ENCODE results near the gene PLP2. TPM values are rescaled to one million over a fixed set of nuclear protein-coding genes. Genes with fewer than 3 reads are reported as not detected.

Gene PLP2
- total RNA-seq, 6 experiments from 2014 or later = 7.4 to 24.4 (median 14.5) TPM

DNA sequence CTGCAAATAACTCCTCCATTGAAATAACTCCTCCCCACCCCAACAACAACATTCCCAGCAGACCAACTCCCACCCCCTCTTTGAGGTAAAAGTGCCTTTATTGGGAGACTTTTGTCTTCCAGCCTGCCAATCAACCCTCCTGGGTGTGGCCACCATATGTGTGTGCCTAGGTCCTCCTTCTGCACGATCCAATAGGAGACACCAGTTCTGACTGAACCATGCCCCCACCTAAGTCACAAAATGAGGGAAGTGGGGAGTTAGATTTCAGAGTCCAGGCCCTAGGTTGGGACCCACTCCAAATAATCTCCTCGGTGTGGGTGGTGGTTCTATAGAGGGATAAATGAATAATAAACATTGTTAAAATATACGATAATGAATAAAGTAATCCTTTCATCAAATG, 3.0 kb downstream of the PLP2 start:
- ATAC-seq = no peak
- no peak overlapping the region for H3K27ac ChIP-seq
- no peak overlapping the region for H3K4me3 ChIP-seq
- H3K9me3 ChIP-seq = no peaks in the 10 kb centered on the region
- H3K4me1 ChIP-seq = peaks cover 0 to 5% (median 0%) of the 10 kb centered on the region in 4 donors
- intact Hi-C loops (cut with DNase I) = no loop called here
- no peak for DNase-seq
- no peaks in the 10 kb centered on the region for H3K36me3 ChIP-seq
- TF ChIP-seq, protein P1, sequence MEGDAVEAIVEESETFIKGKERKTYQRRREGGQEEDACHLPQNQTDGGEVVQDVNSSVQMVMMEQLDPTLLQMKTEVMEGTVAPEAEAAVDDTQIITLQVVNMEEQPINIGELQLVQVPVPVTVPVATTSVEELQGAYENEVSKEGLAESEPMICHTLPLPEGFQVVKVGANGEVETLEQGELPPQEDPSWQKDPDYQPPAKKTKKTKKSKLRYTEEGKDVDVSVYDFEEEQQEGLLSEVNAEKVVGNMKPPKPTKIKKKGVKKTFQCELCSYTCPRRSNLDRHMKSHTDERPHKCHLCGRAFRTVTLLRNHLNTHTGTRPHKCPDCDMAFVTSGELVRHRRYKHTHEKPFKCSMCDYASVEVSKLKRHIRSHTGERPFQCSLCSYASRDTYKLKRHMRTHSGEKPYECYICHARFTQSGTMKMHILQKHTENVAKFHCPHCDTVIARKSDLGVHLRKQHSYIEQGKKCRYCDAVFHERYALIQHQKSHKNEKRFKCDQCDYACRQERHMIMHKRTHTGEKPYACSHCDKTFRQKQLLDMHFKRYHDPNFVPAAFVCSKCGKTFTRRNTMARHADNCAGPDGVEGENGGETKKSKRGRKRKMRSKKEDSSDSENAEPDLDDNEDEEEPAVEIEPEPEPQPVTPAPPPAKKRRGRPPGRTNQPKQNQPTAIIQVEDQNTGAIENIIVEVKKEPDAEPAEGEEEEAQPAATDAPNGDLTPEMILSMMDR (IDR thresholded peaks at IDR 0.05) = no peak
- TF ChIP-seq POLR2A (IDR thresholded peaks at IDR 0.05) = no peak
- 60% methylated on average over 3 of the region's 3 CpGs for WGBS (ENCODE audit: insufficient coverage, low coverage, low lambda C conversion rate, missing lambda C conversion rate)
- no peaks in the 10 kb centered on the region for H3K27me3 ChIP-seq

DNA sequence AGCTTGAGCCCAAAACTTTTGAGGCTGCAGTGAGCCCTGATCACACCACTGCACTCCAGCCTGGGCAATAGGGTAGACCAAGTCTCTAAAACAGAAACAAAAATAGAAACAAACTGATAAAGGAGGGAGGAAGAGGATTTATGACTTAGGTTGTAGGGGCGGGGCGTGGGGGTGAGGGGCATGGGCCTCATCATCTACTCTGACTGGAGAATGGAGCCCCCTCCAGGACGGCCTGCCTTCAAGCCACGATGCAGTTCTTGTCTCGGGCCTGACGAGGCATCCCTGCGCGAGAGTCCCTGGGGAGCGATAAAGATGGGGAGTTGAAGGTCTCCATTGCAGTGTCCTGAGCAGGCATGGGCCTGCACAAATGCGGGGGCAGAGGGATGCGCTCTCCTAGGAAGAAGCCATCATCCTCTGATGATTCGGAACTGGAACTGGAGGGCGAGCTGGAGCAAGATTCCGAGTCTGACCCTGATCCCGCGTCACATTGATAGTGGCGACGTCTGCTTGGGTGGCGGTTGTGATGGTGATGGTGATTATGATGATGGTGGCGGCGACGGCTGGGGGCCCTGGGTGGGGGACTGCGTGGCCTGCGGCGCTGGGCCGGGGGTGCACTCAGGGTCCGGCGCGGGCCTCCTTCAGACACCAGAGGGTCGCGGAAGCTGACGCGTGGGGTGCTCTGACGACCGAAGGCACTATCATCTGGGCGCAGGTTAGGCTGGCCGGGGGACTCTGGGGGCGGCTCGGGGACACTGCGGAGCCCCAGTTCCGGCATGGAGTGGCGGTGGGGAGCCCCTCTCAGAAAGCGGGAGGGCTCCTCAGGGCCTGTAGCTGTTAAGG, 4.0 kb downstream of the PLP2 start:
- intact Hi-C loops (cut with DNase I) = no loop called here
- Histone ChIP-seq H3K4me1 (peaks cover 0 to 5% (median 0%) of the 10 kb centered on the region in 4 donors), H3K4me3 (no peak overlapping the region), H3K9me3 (no peaks in the 10 kb centered on the region), H3K36me3 (no peaks in the 10 kb centered on the region), H3K27ac (no peak overlapping the region), H3K27me3 (no peaks in the 10 kb centered on the region)
- TF ChIP-seq, protein P1 (IDR thresholded peaks at IDR 0.05) = no peak
- TF ChIP-seq POLR2A (IDR thresholded peaks at IDR 0.05) = no peak
- ATAC-seq = no peak
- WGBS (ENCODE audit: insufficient coverage, low coverage, low lambda C conversion rate, missing lambda C conversion rate) = 82% methylated on average over 12 of the region's 43 CpGs
- no peak for DNase-seq

DNA sequence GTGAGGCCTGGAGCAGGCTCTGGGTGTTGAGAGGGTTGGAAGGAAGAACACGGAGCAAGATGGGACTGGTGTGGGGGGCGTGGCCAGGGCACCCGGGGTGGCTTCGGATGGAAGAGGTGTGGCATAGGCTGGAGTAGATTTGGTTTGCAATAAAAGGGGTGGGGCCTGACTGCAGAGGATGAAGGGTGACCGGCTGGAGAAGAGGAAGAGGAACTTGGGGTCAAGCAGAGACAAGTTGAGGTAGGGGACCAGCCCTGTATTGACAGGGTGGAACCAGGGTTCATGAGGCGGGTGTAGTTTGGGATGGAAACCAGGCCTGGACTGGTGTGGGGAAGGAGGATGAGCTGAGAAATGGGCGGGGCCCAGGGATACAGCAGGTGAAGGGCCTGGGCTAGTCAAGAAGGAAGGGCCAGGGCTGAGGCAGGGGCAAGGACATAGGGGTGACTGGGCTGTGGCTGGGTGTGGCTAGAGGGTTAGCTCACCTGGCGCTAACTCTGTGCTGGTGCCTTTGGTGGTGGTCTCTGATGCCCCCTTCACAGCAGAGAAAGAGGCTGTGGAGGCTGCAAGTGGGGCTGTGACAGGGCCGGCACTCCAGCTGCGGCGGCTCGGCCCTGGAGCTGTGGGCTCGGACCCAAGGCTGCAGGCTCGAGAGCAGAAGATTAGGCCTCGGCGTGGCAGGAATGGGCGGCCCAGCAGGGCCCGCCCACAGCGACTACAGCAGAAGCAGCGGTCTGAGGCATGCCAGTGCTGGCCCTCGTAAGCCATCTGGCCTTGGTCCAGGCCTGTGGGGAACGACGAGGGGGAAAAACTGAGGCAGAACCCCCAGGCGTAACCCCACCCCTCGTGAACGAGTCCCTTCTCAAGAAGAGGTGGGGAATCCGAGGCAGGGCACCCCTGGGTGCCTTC, 5.0 kb downstream of the PLP2 start:
- TF ChIP-seq, protein P1 (IDR thresholded peaks at IDR 0.05) = no peak
- no peak for TF ChIP-seq POLR2A (IDR thresholded peaks at IDR 0.05)
- Histone ChIP-seq H3K36me3 (no peaks in the 10 kb centered on the region), H3K9me3 (no peaks in the 10 kb centered on the region), H3K27ac (no peak overlapping the region), H3K27me3 (no peaks in the 10 kb centered on the region), H3K4me1 (peaks cover 0 to 5% (median 0%) of the 10 kb centered on the region in 4 donors), H3K4me3 (no peak overlapping the region)
- intact Hi-C loops (cut with DNase I) = no loop called here
- WGBS (ENCODE audit: insufficient coverage, low coverage, low lambda C conversion rate, missing lambda C conversion rate) = 57% methylated on average over 16 of the region's 27 CpGs
- ATAC-seq = peak in 2 of 4 donors; percentile 3 to 5
- no peak for DNase-seq

DNA sequence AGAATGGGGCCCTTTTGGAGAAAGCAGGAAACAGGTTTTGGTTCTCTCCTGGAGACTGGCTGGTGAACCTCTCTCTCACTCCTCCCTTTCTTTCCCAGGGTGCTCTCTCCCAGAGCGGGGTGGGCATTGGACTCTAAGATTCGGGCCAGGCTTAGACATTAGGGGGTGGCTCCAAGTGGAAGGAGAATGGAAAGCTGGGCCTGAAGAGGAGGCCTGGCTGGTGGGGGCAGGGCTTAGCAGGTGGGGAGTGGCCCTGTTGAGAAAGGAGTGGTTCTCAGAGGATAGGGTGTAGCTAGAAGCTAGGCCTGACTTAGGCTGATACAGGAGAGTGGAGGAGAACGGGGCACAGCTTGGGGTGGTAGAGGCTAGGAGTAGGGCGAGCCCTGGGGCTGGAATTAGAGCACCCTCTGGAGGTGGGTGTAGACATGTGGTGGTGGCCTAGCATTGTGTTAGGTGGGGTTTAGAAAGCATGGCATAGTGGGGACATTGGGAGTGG, 5.7 kb downstream of the PLP2 start:
- no peak overlapping the region for H3K4me3 ChIP-seq
- DNase-seq = no peak
- WGBS (ENCODE audit: insufficient coverage, low coverage, low lambda C conversion rate, missing lambda C conversion rate) = 69% methylated on average over 3 of the region's 4 CpGs
- peaks cover 0 to 5% (median 0%) of the 10 kb centered on the region in 4 donors for H3K4me1 ChIP-seq
- TF ChIP-seq POLR2A (IDR thresholded peaks at IDR 0.05) = no peak
- TF ChIP-seq, protein P1 (IDR thresholded peaks at IDR 0.05) = peak in 3 of 4 donors; percentile 6 to 35 (median 18)
- no peak overlapping the region for H3K27ac ChIP-seq
- ATAC-seq = peak; percentile 46 to 66 (median 61)
- no peaks in the 10 kb centered on the region for H3K36me3 ChIP-seq
- H3K9me3 ChIP-seq = no peaks in the 10 kb centered on the region
- intact Hi-C loops (cut with DNase I) = no loop called here
- H3K27me3 ChIP-seq = no peaks in the 10 kb centered on the region

Data from right lobe of liver (tissue), 6 donors.